Measurements from ENCODE around the gene ZNF853. TPM values are rescaled to one million over a fixed set of nuclear protein-coding genes. Genes with fewer than 3 reads are reported as not detected.
"Not testable (repeated sequence)": the region's sequence is repeated elsewhere in the genome, so short reads cannot be mapped to it uniquely, and the experiment has no call there.

ZNF853 gene
- total and polyA plus RNA-seq, 5 experiments from 2014 or later, result 3.1 to 9.5 (median 8.2) TPM

DNA sequence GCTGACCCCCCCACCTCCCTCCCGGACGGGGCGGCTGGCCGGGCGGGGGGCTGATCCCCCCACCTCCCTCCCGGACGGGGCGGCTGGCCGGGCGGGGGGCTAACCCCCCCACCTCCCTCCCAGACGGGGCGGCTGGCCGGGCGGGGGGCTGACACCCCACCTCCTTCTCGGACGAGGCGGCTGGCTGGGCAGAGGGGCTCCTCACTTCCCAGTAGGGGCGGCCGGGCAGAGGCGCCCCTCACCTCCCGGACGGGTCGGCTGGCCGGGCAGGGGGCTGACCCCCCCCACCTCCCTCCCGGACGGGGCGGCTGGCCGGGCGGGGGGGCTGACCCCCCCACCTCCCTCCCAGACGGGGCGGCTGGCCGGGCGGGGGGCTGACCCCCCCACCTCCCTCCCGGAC is 55.4 kb downstream of the ZNF853 start:
- H3K27me3 Mint-ChIP-seq, H3K27ac Mint-ChIP-seq, H3K4me1 Mint-ChIP-seq, POLR2A ChIA-PET, ATAC-seq, H3K4me3 Mint-ChIP-seq, DNase-seq: not testable (repeated sequence)
- H3K9me3 Mint-ChIP-seq, result peaks cover 11 to 79% (median 45%) of the 10 kb centered on the region in 9 donors
- peaks cover 29 to 59% (median 49%) of the 10 kb centered on the region in 3 donors for H3K36me3 Mint-ChIP-seq

Other genes starting within 250 kb of the ZNF853 start
- 10 to 100 TPM; 91.2 to 96.7 TPM for gene RAC1, start 241.1 kb upstream of the ZNF853 start, total RNA-seq
- 100 to 1,000 TPM; 197 to 248 (median 218) TPM for gene RAC1, start 241.1 kb upstream of the ZNF853 start, polyA plus RNA-seq
- 10 to 100 TPM; 75.4 to 78.1 TPM for gene DAGLB, start 167.7 kb upstream of the ZNF853 start, total RNA-seq
- gene DAGLB, start 167.7 kb upstream of the ZNF853 start, polyA plus RNA-seq, result 10 to 100 TPM in 1 of 3 donors, 1 to 10 TPM in 2; 7.2 to 11.9 (median 7.6) TPM
- gene KDELR2, start 131.5 kb upstream of the ZNF853 start, total RNA-seq, result 10 to 100 TPM; 33.1 to 35.3 TPM
- gene KDELR2, start 131.5 kb upstream of the ZNF853 start, polyA plus RNA-seq, result 10 to 100 TPM; 39.2 to 51.1 (median 42.0) TPM
- 1 to 10 TPM; 2.6 TPM for gene GRID2IP, start 64.1 kb upstream of the ZNF853 start, total RNA-seq
- under 1 TPM in 2 of 3 donors, not detected in 1; 0.05 to 0.09 TPM for gene GRID2IP, start 64.1 kb upstream of the ZNF853 start, polyA plus RNA-seq
- gene ZDHHC4, start 38.2 kb upstream of the ZNF853 start, total RNA-seq, result 10 to 100 TPM; 39.7 to 48.3 TPM
- gene ZDHHC4, start 38.2 kb upstream of the ZNF853 start, polyA plus RNA-seq, result 10 to 100 TPM; 77.2 to 81.0 (median 78.9) TPM
- gene INTS15, start 25.6 kb upstream of the ZNF853 start, total RNA-seq, result 10 to 100 TPM; 57.4 to 61.8 TPM
- gene INTS15, start 25.6 kb upstream of the ZNF853 start, polyA plus RNA-seq, result 10 to 100 TPM; 29.4 to 43.3 (median 30.2) TPM
- 10 to 100 TPM; 65.5 to 77.9 TPM for gene ZNF316, start 21.7 kb downstream of the ZNF853 start, total RNA-seq
- 1 to 10 TPM in 2 of 3 donors, under 1 TPM in 1; 0.96 to 5.7 (median 1.8) TPM for gene ZNF316, start 21.7 kb downstream of the ZNF853 start, polyA plus RNA-seq
- gene ZNF12, start 91.3 kb downstream of the ZNF853 start, total RNA-seq, result 10 to 100 TPM; 45.5 to 49.7 TPM
- 10 to 100 TPM; 19.9 to 23.0 (median 21.5) TPM for gene ZNF12, start 91.3 kb downstream of the ZNF853 start, polyA plus RNA-seq
- gene RSPH10B2, start 138.5 kb downstream of the ZNF853 start, total RNA-seq, result 1 to 10 TPM in 1 of 2 experiments, under 1 TPM in 1; 0.68 to 1.5 TPM
- not detected for gene RSPH10B2, start 138.5 kb downstream of the ZNF853 start, polyA plus RNA-seq
- gene CCZ1B, start 210.7 kb downstream of the ZNF853 start, total RNA-seq, result 100 to 1,000 TPM in 1 of 2 experiments, 10 to 100 TPM in 1; 75.3 to 100 TPM
- 10 to 100 TPM; 16.0 to 29.2 (median 22.4) TPM for gene CCZ1B, start 210.7 kb downstream of the ZNF853 start, polyA plus RNA-seq

Measured in naive thymus-derived CD8-positive, alpha-beta T cell (primary cell).